Nephron progenitor cell (in vitro differentiated cells): ENCODE data around the gene HOXD8.

Source experiments
- DNase-seq: peaks from one replicate; pipeline ENCODE4 v3.0.0; 2021
- H3K27ac Mint-ChIP-seq: 2 replicates; pipeline ENCODE4 v1.8.0; 2021; ENCODE audit warnings: mild to moderate bottlenecking, moderate library complexity, mixed read lengths
- H3K27me3 Mint-ChIP-seq: 2 replicates; pipeline ENCODE4 v1.8.0; 2021; ENCODE audit warnings: mild to moderate bottlenecking, low read depth, mixed read lengths; ENCODE audit not compliant: poor library complexity
- H3K36me3 Mint-ChIP-seq: 2 replicates; pipeline ENCODE4 v1.8.0; 2021; ENCODE audit warnings: low read depth, mixed read lengths
- H3K4me1 Mint-ChIP-seq: 2 replicates; pipeline ENCODE4 v1.8.0; 2021; ENCODE audit warnings: mixed read lengths
- H3K4me3 Mint-ChIP-seq: 2 replicates; pipeline ENCODE4 v1.8.0; 2021; ENCODE audit warnings: mild to moderate bottlenecking, moderate library complexity, mixed read lengths
- H3K9me3 Mint-ChIP-seq: 2 replicates; pipeline ENCODE4 v1.8.0; 2021; ENCODE audit warnings: mild to moderate bottlenecking, moderate library complexity, mixed read lengths
- CTCF ChIP-seq: fragments of 200-600 bp; sonication (generic); IDR thresholded peaks from 2 replicates; pipeline ENCODE4 v1.5.0; 2021; ENCODE audit warnings: antibody characterized with exemption

The HOXD8 gene

DNA sequence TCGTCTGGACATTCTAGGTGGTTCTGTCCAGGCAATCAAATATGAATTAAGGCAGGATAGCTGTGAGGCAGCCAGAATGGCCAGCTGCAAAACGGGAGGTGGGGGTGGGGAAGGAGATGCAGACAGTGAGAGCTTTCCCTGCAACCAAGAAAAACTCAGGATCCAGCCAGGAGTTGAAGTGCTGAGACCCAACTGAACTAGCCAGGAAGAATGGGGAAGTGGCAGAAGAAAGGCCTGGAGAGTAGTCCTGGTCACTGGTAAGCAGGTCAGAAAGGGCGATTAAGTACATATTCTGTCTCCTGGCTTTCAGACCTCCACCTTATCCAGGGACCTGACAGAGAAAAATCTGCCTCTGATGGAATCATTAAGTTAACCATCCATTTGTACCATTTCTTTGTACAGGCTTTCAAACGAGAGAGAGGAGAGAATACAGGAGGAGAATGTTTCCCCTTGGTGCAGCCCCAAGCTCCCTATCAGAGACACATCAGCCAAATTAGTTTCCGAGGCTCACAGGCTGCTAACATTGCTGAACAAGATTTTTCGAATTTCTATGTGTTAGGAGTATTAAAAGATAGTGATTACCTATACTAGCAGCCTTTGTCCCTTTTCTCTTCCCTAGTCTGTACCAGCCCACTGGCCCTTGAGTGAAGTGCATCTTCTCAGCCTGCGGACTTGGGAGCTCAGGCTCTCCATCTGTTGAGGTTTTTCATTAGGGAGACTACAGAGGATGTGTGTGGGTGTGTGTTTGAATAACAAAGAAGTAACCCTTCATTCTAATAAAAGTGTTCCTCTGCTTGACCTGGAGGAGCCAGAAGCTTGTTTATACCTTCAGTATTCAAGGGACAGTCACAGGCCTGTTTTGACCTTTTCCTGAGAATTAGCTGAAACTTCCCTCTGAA is 46.5 kb downstream of the HOXD8 start:
- peak overlapping the region; percentile 99 for H3K27ac Mint-ChIP-seq
- DNase-seq, result no peak
- H3K36me3 Mint-ChIP-seq, result peaks cover 23% of the 10 kb centered on the region
- peak overlapping the region; percentile 92 for H3K4me3 Mint-ChIP-seq
- TF ChIP-seq CTCF, result no peak
- H3K9me3 Mint-ChIP-seq, result no peaks in the 10 kb centered on the region
- peaks cover 18% of the 10 kb centered on the region for H3K27me3 Mint-ChIP-seq
- H3K4me1 Mint-ChIP-seq, result peaks cover 95% of the 10 kb centered on the region

- no peak for TF ChIP-seq CTCF
- Mint-ChIP-seq H3K4me1 (peaks cover 86% of the 10 kb centered on the region), H3K27me3 (peaks cover 15% of the 10 kb centered on the region), H3K4me3 (peak overlapping the region; percentile 92), H3K27ac (peak overlapping the region; percentile 95), H3K36me3 (peaks cover 19% of the 10 kb centered on the region), H3K9me3 (no peaks in the 10 kb centered on the region)
- DNase-seq, result no peak
Observed at GRCh38 chr2:176177580-176178037, 48.1 kb downstream of the HOXD8 start.

DNA sequence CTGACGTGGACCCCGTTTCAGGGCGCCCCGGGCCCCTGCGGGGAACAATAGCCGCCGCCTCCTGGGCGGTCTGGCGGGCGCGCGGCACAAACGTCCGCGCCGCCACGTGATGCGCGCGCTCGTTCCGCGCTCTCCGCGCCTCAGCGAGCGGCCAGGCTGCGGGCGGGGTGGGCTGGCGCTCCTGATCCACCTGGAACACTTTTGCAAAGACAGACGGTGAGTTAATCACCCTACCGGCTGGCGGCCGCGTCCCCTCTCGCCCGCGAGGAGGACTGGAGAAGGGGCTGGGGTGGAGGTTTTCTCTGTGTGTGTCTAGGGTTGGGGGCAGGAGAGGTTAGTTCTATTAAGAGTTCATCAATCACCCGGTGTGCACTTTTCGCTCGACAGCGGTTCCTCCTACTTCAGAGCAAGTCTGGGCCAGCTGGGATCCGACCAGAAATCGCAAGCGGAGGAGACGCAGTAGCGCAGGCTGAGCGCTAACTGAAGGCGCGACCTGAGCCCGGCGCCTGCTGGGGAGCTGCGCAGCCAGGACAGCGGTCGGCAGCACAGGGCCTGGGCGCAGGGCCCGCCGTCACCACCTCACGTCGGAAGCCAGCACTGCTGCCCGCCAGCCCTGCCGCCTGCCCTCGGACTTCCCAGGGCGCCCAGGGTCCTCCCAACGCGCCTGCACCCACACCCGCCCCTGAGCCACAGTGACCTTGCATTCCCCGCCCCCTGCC is 48.7 kb downstream of the HOXD8 start:
- H3K27me3 Mint-ChIP-seq, result peaks cover 15% of the 10 kb centered on the region
- H3K4me3 Mint-ChIP-seq, result peak overlapping the region; percentile 92
- no peak for TF ChIP-seq CTCF
- no peaks in the 10 kb centered on the region for H3K9me3 Mint-ChIP-seq
- peaks cover 14% of the 10 kb centered on the region for H3K36me3 Mint-ChIP-seq
- peak overlapping the region; percentile 95 for H3K27ac Mint-ChIP-seq
- H3K4me1 Mint-ChIP-seq, result peaks cover 86% of the 10 kb centered on the region
- peak; percentile 70 for DNase-seq

- H3K27ac Mint-ChIP-seq, result peak overlapping the region; percentile 60
- peak overlapping the region; percentile 92 for H3K4me3 Mint-ChIP-seq
- no peaks in the 10 kb centered on the region for H3K9me3 Mint-ChIP-seq
- DNase-seq, result no peak
- no peak for TF ChIP-seq CTCF
- H3K36me3 Mint-ChIP-seq, result peaks cover 11% of the 10 kb centered on the region
- H3K27me3 Mint-ChIP-seq, result peaks cover 15% of the 10 kb centered on the region
- H3K4me1 Mint-ChIP-seq, result peaks cover 86% of the 10 kb centered on the region
Observed at GRCh38 chr2:176178757-176179295, 49.3 kb downstream of the HOXD8 start.

DNA sequence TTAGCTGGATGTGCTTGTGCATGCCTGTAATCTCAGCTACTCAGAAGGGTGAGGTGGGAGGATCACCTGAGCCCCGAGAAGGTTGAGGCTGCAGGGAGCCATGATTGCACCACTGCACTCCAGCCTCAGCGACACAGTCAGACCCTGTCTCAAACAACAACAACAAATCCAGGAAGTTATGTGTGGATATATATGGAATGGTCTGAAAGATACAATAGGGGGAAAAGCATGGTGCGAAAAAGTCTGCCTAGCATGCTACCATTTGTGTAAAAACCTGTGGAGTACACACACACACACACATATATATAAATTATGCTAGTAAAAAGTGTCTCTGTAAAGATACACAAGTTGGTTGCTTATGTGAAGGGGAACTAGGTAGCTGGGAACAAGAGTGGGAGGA is 52.0 kb downstream of the HOXD8 start:
- Mint-ChIP-seq H3K9me3 (no peaks in the 10 kb centered on the region), H3K4me1 (peaks cover 85% of the 10 kb centered on the region), H3K4me3 (no peak overlapping the region), H3K36me3 (peaks cover 9% of the 10 kb centered on the region), H3K27me3 (peaks cover 15% of the 10 kb centered on the region), H3K27ac (no peak overlapping the region)
- no peak for DNase-seq
- no peak for TF ChIP-seq CTCF
